Erythroblast (primary cell): ENCODE results near the gene MARK2.
"Not testable (repeated sequence)": the region's sequence is repeated elsewhere in the genome, so short reads cannot be mapped to it uniquely, and the experiment has no call there.

Source experiments
- DNase-seq, 2 experiments: peaks; one replicate each; lab custom pipeline; 2025; lab: John Stamatoyannopoulos, UW
- GATA1 ChIP-seq: IDR thresholded peaks from 2 replicates; pipeline ENCODE4 v1.6.1; 2011; ENCODE audit warnings: low read depth, mild to moderate bottlenecking, control low read depth, low read length, moderate library complexity
- POLR2A ChIP-seq: IDR thresholded peaks from 2 replicates; pipeline ENCODE4 v1.6.1; 2011; ENCODE audit warnings: mild to moderate bottlenecking, low read length

MARK2 gene

GRCh38 chr11:63853476-63853875 lies 14.6 kb downstream of the MARK2 start:
- no peak for TF ChIP-seq GATA1
- TF ChIP-seq POLR2A = no peak
- DNase-seq = no peak

DNA sequence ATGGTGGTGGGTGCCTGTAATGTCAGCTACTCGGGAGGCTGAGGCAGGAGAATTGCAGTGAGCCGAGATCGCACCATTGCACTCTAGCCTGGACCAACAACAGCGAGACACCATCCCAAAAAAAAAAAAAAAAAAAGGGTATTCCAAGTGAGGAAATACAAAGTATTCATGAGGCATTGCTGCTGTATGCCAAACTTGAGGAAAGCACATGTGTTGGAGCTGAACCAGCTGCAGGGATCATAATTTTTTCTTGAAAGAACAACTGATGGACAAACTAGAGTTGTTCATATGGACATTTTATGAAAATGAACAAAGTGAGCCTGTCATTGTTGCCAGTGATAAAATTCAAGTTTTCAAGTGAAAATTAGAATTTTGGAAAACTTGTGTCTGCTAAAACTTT lies 15.8 kb downstream of the MARK2 start:
- TF ChIP-seq POLR2A = no peak
- TF ChIP-seq GATA1 = no peak
- no peak for DNase-seq

DNA sequence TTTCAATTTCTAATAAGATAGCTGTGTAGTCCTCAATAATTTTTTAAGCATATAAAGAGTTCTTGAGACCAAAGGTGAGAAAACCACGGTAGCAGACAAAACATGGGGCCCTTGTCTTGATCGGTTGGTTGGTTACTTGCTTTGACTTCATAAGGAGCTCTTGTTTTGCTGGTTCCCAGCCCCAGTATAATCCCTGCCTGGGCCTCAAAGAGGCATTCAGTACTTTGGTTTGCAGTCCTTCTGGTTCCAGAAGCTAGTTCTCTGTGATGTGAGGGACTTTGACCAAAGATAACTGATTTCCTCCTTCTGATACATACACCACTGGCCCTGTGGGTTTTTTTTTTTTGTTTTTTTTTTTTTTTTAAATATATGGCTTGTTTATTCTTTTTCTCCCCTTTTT lies 17.1 kb downstream of the MARK2 start:
- TF ChIP-seq GATA1 = no peak
- TF ChIP-seq POLR2A = no peak
- no peak for DNase-seq

- DNase-seq = peak; percentile 35 to 73
- no peak for TF ChIP-seq GATA1
- TF ChIP-seq POLR2A = no peak
Measured at GRCh38 chr11:63858628-63859550, 20.0 kb downstream of the MARK2 start.

DNA sequence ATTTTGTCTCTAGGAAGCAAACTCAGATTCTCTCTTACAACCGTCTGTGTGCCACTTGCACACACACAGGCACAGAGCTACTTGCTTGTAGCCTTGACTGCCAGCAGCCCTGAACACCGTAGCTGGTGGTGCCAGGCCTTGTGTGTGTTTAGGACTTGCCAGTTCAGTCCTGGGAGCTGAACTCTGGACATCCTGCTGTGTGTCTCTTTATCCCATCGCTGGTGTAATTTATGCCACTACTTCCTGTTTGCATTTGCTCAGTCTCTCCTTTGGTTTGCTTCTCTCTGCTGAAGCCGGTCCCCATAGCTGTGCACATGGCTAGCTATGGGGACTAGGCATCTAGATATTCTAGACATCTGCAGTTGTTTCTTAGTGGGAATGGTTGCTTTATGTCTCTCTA lies 24.0 kb downstream of the MARK2 start:
- TF ChIP-seq POLR2A (no peak), GATA1 (no peak)
- DNase-seq = no peak

DNA sequence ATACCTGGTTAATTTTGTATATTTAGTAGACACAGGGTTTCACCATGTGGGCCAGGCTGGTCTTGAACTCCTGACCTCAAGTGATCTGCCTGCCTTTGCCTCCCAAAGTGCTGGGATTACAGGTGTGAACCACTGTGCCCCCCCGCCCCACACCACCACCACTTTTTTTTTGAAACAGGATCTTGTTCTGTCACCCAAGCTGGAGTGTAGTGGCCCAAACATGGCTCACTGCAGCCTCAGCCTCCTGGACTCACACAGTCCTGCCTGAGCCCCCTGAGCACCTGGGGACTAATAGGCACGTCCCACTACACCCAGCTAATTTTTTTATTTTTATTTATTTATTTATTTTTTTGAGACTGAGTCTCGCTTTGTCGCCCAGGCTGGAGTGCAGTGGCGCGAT lies 24.7 kb downstream of the MARK2 start:
- not testable (repeated sequence) for DNase-seq

GRCh38 chr11:63866211-63866610 lies 27.3 kb downstream of the MARK2 start:
- TF ChIP-seq POLR2A = no peak
- no peak for TF ChIP-seq GATA1
- DNase-seq = peak; percentile 63

DNA sequence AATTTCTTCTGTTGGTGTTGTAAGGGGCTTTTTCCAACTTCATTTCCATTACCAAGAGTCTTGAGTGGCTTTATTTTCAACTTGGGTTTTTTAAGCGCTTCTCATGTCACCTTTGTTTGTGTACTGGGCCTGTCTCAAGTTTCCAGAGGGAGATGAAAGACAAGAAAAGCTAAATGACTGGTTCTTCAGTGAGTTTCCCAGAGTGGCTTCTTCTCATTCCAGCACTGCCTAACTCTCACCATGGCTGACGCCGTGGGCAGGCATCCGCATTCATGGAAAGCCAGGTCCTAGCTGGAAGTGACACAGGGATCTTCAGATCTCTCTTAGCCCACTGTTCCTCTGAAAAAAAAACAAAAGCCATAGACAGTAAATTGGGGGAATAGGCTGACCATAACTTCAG lies 28.6 kb downstream of the MARK2 start:
- no peak for TF ChIP-seq GATA1
- TF ChIP-seq POLR2A = no peak
- DNase-seq = no peak

DNA sequence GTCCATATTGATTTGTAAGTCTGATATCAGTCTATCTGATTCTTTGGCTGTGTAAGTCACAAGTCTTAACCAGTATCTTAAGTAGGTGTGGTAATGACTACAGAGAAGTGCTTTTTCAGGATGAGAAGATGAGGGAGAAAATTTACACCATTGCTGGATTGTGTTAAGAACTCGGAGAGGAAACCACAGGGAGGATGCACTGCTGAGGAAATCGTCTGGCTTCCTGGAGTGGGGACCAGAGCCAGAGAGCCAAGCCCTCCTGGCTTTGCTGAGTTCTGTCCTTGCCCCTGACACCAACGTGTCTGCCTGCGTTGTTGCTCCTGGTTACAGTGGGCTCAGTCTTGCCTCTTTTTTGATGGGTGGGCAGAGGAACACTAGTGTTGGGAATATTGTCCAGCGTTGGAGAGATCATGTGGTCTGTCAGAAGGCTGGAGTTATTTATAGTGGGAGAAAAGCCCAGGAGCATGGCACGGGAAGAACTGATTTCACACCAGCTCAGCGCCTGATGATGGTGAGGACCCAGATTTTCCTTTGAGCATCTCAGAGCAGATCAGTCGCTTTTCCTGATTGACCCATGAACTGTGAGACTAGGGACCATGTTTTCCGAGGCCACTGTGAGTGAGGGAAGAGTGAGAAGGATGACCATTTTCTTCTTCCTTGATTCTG lies 29.6 kb downstream of the MARK2 start:
- TF ChIP-seq GATA1 = no peak
- TF ChIP-seq POLR2A = no peak
- no peak for DNase-seq

DNA sequence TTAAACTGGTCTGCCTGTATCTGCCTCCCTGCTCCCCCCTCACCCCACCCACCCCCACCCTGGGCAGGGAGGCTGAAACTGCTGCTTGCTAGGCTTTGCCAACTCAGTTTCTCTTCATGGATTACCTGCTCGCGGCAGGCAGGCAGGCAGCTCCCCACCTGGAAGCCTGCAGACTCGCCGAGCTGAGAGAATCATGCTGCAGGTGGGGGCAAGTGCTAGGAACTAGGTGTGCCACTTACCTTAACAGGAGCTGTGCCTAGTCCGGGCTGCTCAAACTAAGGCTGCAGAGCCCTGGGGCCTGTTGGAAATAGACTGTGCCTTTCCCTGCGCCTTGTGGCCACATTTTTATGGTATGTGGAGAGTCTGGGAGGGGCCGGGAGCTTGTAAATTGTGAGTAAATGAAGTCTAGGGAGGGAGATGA lies 30.3 kb downstream of the MARK2 start:
- TF ChIP-seq GATA1 = no peak
- no peak for TF ChIP-seq POLR2A
- DNase-seq = no peak

DNA sequence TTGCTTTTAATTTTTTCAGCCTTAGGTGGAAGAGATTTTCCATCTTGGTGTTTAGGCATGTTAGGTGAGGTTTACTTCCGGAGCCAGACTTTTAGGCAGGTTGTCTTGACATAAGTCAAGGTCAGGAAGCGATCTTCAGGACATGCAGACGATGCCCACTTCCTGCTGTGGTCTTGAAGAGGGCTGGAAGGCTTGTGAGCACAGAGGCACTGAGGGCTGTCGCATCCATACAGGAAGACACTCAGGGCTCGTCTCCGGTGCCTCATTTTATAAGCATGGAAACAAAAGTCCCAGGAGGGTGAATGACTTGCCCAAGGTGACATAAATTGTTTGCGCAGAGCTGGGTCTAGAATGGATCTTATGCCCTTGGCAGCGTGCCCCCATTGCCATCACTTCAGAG lies 30.8 kb downstream of the MARK2 start:
- DNase-seq = no peak
- TF ChIP-seq GATA1 (no peak), POLR2A (no peak)

DNA sequence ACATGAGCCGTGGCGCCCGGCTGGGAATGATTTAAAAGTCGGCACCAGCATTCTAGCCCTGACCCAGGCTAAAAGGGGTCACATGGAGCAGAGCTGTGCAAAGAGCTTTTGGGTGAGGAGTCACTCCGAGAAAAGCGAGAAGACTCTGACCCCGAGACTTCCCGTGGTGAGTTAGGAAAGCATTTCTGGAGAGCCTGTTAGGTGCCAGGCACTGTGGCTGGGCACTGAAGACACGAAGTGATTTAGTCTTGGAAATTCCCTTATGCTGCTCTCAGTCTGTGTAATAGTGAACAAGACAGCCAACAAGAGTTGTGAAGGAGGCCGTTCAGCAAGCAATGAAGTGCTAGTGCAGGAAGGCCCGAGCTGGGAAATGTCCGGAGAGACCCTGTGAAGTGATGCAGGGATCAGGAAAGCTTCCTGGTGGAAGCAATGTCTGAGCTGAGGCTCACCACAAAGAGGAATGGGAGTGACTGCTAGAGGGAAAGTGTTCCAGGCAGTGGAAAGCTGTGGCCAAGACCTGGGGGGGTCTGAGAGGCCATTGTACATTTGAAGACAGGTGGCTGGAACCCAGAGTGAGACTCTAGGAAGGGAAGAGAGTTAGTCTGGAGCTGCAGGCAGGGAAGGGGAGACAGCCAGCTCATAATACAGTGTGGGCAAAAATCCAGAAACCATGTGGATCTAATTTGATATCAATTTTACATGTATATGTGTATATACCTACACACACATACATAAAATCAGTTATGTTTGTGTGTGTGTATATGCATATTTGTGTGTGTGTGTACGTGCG lies 31.6 kb downstream of the MARK2 start:
- DNase-seq = no peak
- TF ChIP-seq POLR2A (no peak), GATA1 (no peak)

- no peak for TF ChIP-seq POLR2A
- no peak for TF ChIP-seq GATA1
- peak; percentile 87 to 89 for DNase-seq
Measured at GRCh38 chr11:63871962-63872799, 33.3 kb downstream of the MARK2 start.
